ENCODE data around the gene NFKB1. TPM values are rescaled to one million over a fixed set of nuclear protein-coding genes. Genes with fewer than 3 reads are reported as not detected.

The NFKB1 gene
- total RNA-seq, 2 donors from 2014 or later: 19.1 to 42.2 TPM

- Histone ChIP-seq H3K9me3 (no peaks in the 10 kb centered on the region), H3K4me3 (no peak overlapping the region), H3K27me3 (replicated peaks; ENCODE audit: insufficient read depth) (no peaks in the 10 kb centered on the region), H3K36me3 (peaks cover 20% of the 10 kb centered on the region), H3K4me1 (ENCODE audit: control insufficient read depth in 1 of 2, low read depth in 2 of 2) (no peaks in the 10 kb centered on the region), H3K27ac (no peak overlapping the region)
- no peak for DNase-seq (ENCODE audit: low spot score)
- no peak for ATAC-seq (ENCODE audit: insufficient number of reproducible peaks, low FRiP score, low read depth)
- TF ChIP-seq CTCF (IDR thresholded peaks at IDR 0.05): no peak
Observed at GRCh38 chr4:102592256-102592655, 91.1 kb downstream of the NFKB1 start.

- H3K4me1 ChIP-seq (ENCODE audit: control insufficient read depth in 1 of 2, low read depth in 2 of 2): no peaks in the 10 kb centered on the region
- H3K36me3 ChIP-seq: peaks cover 18% of the 10 kb centered on the region
Observed at GRCh38 chr4:102593147-102593546, 92.0 kb downstream of the NFKB1 start.

GRCh38 chr4:102594000-102594399 lies 92.8 kb downstream of the NFKB1 start:
- no peak for TF ChIP-seq CTCF (IDR thresholded peaks at IDR 0.05)
- DNase-seq (ENCODE audit: low spot score) (no peak), ATAC-seq (ENCODE audit: insufficient number of reproducible peaks, low FRiP score, low read depth) (no peak)
- no peak overlapping the region for H3K27ac ChIP-seq
- H3K9me3 ChIP-seq: no peaks in the 10 kb centered on the region
- no peak overlapping the region for H3K4me3 ChIP-seq
- no peaks in the 10 kb centered on the region for H3K4me1 ChIP-seq (ENCODE audit: control insufficient read depth in 1 of 2, low read depth in 2 of 2)
- peaks cover 23% of the 10 kb centered on the region for H3K36me3 ChIP-seq
- H3K27me3 ChIP-seq (replicated peaks; ENCODE audit: insufficient read depth): no peaks in the 10 kb centered on the region

More at GRCh38 chr4:102593147-102593546, 92.0 kb downstream of the NFKB1 start:
- Histone ChIP-seq H3K27ac (no peak overlapping the region), H3K27me3 (replicated peaks; ENCODE audit: insufficient read depth) (no peaks in the 10 kb centered on the region), H3K4me3 (no peak overlapping the region), H3K9me3 (no peaks in the 10 kb centered on the region)
- ATAC-seq (ENCODE audit: insufficient number of reproducible peaks, low FRiP score, low read depth) (no peak), DNase-seq (ENCODE audit: low spot score) (no peak)
- TF ChIP-seq CTCF (IDR thresholded peaks at IDR 0.05): no peak

GRCh38 chr4:102596532-102596931 lies 95.4 kb downstream of the NFKB1 start:
- H3K27me3 ChIP-seq (replicated peaks; ENCODE audit: insufficient read depth): no peaks in the 10 kb centered on the region
- ATAC-seq (ENCODE audit: insufficient number of reproducible peaks, low FRiP score, low read depth) (no peak), DNase-seq (ENCODE audit: low spot score) (no peak)
- H3K9me3 ChIP-seq: no peaks in the 10 kb centered on the region
- peaks cover 27% of the 10 kb centered on the region for H3K36me3 ChIP-seq
- no peak for TF ChIP-seq CTCF (IDR thresholded peaks at IDR 0.05)
- no peak overlapping the region for H3K4me3 ChIP-seq
- H3K27ac ChIP-seq: no peak overlapping the region
- H3K4me1 ChIP-seq (ENCODE audit: control insufficient read depth in 1 of 2, low read depth in 2 of 2): no peaks in the 10 kb centered on the region

- Histone ChIP-seq H3K4me3 (no peak overlapping the region), H3K36me3 (peaks cover 30% of the 10 kb centered on the region), H3K9me3 (no peaks in the 10 kb centered on the region), H3K27ac (no peak overlapping the region), H3K4me1 (ENCODE audit: control insufficient read depth in 1 of 2, low read depth in 2 of 2) (no peaks in the 10 kb centered on the region), H3K27me3 (replicated peaks; ENCODE audit: insufficient read depth) (no peaks in the 10 kb centered on the region)
- no peak for ATAC-seq (ENCODE audit: insufficient number of reproducible peaks, low FRiP score, low read depth)
- DNase-seq (ENCODE audit: low spot score): no peak
- TF ChIP-seq CTCF (IDR thresholded peaks at IDR 0.05): no peak
Observed at GRCh38 chr4:102598086-102598761, 97.1 kb downstream of the NFKB1 start.

Measured in thoracic aorta (tissue), 2 donors.